Retina (tissue), 1 donor: ENCODE data around the gene ZNF837.
A peak's percentile ranks its signal among the peaks of the same experiment; 100 is the strongest.
"Not testable (repeated sequence)": the region's sequence is repeated elsewhere in the genome, so short reads cannot be mapped to it uniquely, and the experiment has no call there.

ENCODE experiments used
- DNase-seq: peaks from one replicate; pipeline ENCODE4 v3.0.0-alpha.2; 2016

Gene ZNF837

DNA sequence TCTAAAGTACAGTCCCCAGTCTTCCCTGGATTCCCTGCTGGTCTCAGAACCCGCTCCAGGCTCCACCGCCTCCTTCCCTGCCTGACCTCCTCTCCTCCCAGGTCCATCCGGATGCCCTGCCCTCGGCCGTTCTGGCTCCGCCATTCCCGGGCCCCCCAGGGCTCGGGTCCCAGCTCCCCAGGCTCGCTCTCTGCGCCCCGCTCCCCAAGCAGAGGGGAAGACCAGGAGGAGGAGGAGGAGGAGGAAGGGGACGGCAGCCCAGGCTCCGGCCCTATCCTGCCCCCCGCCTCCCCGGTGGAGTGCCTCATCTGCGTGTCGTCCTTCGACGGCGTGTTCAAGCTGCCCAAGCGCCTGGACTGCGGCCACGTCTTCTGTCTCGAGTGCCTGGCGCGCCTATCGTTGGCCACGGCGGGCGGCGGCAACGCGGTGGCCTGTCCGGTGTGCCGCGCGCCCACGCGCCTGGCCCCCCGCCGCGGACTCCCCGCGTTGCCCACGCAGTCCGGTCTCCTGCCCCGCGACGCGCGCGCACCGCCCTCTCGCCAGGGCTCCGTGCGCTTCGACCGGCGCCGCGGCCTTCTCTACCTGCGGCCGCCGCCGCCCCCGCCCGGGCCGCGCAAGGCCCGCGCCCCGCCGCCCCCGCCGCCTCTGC, 15.3 kb upstream of the ZNF837 start:
- peak; percentile 38 for DNase-seq

DNA sequence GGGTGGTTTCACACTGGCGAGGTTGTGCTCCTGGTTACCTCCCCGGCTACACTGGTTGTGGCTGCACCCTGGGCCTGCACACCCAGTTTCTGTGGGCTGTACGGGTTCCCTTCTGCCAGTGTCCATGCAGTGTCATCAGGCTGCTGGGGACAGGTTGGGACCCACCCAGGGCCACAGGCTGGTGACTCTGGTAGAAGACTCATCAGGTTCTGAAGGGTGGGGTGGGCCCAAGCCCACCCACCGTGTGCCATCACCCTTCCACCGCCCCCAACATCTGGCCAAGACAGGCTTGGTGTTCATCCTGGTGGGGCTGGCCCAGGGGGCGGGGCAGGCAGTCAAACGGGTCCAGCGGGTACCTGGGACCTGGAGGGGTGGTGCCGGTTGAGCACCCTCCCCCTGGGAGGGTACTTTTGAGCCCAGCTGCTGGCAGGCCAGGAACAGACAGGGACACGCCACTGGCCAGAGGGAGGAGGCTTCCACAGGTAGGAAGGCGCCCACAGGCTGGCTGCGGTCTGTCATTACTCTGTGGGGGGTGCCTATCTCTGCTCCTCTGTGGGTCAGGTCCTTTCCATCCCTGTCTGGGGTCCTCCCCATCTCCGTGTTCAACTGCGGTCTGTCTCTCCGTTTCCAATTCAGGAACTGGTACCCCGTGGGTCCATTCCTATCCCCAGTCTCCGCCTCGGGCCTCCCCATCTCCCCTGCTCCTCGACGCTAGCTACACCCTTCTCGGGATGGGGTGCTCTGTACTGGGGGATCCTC, 14.6 kb upstream of the ZNF837 start, which contains the start of gene RNF225:
Gene RNF225 (plus strand): TSS at position 437 of the 759 bp plus-strand sequence. CDS start 434 bp downstream, outside the sequence.
- no peak for DNase-seq

DNA sequence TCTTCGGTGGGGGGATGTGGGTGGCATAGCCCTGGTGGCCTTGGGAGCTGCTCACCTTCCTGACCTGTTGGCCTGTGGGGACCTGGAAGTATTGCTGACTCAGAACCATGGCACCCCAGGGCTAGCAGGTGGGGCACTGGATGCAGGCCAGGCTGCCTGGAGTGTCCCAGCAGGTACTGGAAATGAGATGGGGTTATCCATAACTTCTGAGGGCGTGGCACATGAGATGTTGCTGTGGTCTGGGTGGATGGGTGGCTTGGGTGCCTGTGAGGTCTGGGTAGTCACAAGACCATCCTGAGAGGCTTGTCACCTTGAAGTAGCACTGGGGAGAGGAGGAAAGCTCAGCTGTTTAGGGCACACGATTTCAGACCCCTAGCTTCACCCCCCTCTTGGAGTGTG, 14.0 kb upstream of the ZNF837 start:
- no peak for DNase-seq

DNA sequence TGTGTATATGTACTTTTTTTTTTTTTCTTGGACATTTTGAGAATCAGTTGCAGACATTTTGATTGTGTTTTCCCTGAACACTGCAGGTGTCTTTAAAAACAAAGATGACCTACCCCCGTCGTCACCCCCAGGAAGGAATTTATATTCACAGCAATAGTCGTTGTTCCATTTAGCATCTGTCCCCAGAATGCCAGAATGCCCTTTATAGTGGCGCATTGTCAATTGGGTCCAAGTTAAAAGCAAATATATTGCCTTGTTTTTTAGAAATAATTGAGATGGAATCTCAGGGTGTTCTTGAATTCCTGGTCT, 12.8 kb upstream of the ZNF837 start:
- DNase-seq, result no peak

DNA sequence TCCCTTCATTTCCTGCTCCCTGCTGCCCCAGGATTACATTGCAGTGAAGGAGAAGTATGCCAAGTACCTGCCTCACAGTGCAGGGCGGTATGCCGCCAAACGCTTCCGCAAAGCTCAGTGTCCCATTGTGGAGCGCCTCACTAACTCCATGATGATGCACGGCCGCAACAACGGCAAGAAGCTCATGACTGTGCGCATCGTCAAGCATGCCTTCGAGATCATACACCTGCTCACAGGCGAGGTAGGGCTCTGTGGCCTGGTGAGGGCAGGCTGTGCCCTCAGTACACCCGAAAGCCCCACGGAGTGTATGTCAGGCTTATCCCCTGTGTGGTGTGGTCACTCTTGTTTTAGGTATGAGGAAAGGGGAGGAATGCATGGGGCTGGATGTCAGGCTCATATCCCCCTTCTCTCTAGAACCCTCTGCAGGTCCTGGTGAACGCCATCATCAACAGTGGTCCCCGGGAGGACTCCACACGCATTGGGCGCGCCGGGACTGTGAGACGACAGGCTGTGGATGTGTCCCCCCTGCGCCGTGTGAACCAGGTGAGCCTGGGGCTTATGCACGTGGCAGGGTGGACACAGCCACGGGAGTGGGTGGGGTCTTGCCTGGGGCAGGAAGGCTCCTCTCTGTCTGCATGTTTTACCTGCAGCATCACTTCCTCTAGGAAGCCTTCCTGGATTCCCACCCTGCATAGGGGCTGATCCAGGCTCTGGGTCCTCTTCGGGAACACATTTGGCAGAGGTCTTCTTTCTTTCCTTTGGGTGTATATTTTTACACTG, 12.3 kb upstream of the ZNF837 start:
- no peak for DNase-seq

DNA sequence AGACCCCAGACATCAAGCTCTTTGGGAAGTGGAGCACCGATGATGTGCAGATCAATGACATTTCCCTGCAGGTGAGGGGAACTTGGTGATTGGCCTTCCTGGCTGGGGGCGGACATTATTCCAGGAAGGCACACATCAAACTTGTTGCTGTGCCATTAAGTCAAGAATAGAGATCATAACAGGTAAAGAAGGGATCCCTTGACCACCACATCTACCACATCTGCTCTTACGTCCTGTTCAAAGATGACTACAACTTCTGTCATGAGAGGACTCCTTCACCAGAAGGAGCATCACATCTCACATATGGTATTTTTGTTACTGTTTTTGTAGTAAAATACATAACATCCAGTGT, 7.3 kb upstream of the ZNF837 start:
- DNase-seq, result no peak

DNA sequence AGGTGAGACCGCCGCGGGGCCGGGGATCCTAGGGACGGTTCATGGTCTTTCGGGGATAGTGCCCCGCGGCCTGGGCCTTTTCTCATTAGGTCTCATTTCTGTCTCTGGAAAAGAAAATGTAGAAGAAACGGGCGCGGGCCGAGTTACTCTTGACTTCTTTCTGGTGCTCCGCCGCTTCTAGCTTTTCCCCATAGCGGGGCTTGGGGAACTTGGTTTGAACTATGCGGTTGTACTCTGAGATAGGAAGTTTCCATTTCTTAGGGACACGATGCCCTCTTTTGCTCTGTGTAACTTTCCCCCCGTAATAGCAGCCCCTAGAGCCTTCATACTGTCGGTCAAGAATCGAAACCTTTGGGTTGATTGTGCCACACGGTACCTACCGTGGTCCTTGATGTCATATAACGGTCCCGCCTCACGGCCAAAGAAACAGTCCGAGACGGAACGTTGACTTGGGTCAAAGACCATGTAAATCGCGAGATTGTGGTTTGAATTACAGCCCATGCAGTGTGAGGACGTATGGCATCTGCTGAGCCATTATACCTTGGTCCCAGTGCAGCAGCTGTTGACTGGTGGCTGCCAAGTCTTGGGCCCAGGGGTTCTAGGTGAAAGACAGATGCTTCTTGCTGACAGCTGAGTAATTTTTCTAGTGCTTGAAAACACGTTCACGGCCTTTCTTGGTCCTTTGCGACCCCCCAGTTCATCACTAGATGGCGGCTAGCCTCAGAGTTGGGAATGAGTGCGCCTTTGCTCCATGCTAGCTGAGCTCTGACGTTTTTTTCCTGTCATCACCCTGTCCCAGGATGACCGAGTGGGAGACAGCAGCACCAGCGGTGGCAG, 6.7 kb upstream of the ZNF837 start:
- no peak for DNase-seq

DNA sequence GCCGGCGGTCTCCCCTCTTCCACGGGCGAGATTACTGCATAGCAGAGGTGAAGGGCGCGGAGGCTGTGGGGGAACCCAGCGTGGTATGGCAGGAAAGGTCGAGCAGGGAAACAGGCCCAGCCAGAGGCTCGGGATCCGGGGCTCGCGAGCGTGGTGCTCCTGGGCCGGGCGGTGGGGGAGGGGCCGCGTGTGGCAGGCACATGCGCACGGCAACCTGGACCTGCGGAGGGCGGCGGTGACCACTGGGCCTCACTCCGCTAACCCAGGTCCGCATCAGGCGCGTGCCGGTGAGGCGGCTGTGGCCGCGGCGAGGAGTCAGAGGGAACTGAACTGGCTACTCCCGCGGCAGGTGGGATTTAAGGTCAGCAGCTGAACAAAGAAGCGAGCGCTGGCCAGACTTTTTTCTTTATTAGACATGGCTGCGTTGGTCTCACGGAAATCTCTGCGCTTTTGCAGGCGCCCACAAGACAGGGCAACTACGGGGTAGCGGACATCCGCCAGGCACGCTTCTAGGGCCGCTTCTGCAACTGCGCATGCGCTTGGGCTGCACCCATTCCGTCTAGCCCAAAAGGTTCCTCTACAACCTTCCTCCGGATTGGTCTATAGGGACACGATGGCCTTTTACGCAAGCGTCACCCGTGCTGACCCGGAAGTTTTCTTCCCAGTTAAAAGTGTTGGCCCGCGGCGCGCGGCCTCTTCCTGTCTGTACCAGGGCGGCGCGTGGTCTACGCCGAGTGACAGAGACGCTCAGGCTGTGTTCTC, 5.9 kb upstream of the ZNF837 start, which contains the start of gene RPS5:
Gene RPS5 (plus strand): TSS at position 694 of the 762 bp plus-strand sequence. CDS start 869 bp downstream, outside the sequence.
- peak; percentile 97 for DNase-seq

DNA sequence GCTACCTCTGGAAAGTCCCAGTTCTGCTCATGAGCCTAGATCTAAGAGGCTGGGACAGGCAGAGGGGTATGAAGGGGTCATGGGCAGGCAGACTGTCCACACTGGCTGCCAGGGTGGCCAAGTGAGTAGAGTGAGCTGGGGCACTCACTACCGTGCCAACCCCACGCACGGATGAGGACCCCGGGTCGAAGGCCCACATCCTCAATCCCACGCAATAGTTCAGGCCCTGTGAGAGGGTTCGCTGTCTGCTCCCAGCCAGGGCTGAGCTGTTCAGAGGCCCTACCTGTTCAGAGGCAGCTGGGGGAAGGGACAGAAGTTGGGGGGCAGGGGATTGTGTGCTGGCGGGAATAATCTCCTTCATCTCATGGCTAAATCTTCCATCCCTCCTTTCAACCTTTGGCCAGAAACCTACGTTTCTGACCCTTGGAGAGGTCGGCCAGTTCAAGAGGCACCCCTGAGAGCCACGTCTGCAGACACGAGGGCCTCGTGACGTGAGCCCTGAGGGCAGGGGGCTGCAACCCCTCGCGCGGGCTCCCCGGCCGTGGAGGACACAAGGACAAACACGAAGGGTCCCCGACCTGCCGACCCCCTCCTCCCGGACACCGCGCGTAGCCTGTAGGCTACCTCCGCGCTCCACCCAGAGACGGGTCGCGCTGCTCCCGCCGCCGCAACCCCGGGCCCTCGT, 5.2 kb upstream of the ZNF837 start:
- no peak for DNase-seq

DNA sequence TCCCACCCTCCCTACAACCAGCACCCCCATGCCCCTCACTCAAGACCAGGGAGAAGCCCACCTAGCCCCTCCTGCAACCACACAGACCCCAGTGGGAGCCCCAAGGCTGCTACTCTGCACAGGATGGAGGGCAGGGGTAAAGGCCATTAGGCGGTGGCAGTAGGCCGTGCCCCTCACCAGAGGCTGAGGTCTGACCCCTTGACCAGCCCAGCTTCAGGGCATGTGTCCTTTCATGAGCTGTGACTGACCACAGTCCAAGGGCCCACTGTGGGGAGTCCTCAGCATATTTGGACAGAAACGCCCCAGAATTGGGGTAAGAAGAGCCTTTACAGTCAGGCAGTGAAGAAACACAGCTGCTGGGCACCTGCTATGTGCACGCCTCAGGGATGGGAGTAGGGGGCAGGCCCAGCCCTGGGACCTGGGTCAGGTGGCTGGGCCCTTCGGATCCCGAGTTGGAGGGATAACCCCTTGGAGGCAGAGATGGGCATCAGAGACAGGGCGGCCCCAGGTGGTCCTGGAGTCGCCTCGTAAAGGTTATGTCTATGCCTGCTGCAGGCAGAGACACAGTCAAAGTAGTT, 4.6 kb upstream of the ZNF837 start:
- no peak for DNase-seq

DNA sequence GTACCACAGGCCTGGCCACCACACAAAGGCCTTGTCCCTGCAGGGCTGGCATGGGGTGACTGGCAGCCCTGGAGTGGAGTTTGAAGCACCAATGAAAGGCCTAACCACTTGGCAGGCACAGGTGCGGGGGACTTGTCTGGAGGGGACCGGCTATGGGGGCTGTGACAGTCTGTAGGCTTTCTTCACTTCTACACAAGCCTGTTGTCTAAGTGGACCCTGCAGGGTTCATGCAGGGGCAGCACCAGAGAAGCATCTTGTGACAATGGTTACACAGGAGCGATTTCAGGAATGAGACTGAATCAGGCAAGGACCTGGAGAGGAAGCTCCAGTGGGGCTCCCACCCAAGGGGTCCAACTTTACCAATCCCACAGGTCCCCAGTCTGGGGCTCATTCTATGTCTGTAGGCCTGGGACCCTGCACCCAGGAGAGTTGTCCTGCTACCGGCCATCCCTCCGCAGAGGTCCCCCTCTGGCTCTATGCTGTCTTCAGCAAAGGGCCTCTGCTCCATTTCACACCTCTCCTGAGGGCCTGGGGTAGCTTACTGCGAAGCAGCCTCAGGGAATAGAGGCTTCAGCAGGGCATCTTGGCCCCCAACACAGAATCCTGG, 2.3 kb upstream of the ZNF837 start:
- no peak for DNase-seq

DNA sequence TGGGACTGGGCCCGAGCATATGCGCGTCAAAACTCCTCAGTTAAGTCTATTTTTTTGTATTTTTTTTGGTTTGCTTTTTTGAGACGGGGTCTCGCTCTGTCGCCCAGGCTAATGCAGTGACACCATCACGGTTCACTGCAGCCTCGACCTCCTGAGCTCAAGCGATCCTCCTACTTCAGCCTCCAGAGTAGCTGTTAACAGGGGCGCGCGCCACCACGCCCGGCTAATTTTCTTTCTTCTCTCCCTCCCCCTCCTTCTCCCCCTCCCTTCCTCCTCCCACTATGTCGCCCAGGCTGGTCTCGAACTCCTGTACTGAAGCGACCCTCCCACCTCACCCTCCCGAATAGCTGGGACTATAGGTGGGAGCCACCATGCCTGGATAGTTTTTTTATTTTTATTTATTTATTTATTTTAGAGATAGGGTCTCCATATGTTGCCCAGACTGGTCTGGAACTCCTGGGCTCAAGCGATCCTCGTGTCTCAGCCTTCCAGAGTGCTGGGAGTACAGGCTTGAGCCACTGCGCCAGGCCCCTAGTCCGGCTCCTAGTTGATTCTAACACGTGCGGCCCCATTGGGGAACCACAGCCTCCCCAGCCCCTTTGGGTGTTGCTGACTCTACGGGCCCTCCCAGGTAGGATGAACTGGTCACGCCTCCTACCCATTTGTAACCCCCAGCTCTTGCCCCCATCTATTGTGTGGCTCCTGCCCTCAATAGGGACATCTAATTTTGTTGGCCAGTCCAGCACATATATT, 806 bp upstream of the ZNF837 start:
- DNase-seq, result no peak

DNA sequence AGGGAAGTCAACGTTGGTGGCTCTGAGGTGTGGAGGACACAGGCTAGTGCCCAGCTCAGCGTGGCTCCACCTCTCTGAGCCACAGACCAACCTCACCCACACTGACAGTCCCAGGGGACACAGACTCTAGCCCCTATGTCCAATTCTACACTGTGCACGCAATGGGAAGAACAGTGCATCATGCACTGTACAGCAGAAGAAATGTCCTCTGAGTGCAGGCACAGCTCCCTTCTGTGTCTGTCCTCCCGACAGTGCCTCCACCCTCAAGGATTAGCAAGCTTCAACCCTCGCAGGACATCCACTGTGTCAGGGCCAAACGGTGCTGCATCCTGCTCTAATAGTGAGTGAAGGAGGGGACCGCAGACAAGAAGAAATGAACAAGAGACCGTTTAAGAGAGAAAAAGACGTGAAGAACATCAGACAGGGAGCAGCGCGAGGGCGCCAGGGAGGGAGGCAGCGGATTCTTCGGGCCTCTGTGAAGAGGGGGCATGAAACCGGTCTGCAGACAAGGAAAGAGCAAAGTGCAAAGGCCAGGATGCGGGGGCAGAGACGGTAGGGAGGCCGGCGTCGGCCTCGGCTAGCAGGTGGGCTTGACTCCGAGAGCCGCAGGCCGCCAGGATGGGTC, 681 bp downstream of the ZNF837 start:
- no peak for DNase-seq

DNA sequence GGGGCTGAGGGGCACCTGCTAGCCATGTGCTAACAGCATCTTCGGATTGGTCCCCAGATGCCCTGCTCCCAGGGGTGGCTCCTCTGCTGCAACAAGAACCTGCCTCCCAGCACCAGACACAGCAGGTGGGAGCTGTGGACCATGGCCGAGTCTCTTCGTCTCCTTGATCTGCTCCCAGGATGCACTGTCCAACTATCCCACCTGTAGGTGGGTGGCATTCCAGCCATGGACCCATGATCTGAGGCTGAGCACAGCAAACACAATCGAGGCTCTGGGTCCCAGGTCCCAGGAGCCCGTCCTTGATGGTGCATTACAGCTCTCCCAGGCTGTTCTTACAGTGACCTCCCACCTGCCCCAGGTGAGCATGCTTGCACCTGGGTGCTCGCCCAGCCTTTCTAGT, 1.6 kb downstream of the ZNF837 start:
- no peak for DNase-seq

DNA sequence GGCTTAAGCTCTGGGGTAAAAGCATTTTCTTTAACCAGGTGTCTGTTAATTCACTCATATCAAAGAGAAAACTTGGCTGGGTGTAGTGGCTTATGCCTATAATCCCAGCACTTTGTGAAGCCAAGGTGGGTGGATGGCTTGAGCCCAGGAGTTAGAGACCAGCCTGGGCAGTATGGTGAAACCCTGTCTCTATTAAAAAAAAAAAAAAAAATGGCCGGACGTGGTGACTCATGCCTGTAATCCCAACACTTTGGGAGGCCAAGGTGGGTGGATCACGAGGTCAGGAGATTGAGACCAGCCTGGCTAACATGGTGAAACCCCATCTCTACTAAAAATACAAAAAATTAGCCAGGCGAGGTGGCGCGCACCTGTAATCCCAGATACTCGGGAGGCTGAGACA, 4.1 kb downstream of the ZNF837 start:
- DNase-seq, result not testable (repeated sequence)

DNA sequence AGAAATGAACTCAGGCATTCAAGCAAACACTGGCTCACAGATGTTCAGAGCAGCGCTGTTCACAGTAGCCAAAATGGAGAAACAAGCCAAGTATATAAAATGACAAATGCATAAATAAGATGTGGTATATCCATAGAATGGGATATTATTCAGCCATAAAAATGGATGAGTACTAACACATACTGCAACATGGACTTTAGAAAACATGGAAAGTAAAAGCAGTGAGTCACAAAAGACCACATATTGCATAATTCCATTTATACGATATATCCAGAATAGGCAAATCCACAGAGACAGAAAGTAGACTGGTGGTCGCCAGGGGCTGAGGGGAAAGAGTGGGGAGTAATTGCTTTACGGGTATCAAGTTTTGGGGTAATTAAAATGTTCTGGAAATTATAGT, 6.6 kb downstream of the ZNF837 start:
- no peak for DNase-seq

DNA sequence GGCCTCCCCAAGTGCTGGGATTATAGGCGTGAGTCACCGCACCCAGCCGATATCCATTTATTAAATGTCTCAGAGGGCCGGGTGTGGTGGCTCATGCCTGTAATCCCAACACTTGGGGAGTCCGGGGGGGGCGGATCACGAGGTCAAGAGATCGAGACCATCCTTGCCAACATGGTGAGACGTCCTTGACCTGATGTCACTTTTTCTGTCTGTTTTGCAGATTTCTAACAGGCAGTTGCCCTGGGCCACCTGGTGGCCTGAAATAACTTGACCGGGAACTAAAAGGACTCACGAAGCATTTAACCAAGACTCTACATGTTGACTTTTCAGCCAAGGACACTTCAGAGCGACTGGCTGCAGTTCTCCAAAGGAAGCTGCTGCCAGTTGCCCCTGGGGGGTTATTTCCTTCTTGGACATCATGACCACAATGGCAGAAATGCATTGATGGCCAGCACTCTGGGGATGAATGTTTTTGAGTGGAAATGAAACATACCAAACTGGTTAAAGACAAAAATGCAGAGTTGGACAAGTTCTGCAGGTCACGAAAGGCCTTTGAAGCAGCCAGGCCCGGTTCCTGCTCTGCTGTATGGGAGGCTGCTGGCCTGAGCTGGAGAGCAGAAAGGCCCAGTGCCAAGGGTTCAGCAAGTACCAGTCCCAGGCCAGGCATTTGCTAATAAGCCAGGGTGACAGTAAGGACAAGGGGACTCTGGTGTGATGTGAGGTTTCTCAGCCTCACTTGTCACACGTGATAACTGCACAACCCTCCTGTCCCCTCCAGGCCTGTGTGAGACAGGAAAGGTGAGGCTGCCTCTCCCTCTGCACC, 8.3 kb downstream of the ZNF837 start:
- no peak for DNase-seq

DNA sequence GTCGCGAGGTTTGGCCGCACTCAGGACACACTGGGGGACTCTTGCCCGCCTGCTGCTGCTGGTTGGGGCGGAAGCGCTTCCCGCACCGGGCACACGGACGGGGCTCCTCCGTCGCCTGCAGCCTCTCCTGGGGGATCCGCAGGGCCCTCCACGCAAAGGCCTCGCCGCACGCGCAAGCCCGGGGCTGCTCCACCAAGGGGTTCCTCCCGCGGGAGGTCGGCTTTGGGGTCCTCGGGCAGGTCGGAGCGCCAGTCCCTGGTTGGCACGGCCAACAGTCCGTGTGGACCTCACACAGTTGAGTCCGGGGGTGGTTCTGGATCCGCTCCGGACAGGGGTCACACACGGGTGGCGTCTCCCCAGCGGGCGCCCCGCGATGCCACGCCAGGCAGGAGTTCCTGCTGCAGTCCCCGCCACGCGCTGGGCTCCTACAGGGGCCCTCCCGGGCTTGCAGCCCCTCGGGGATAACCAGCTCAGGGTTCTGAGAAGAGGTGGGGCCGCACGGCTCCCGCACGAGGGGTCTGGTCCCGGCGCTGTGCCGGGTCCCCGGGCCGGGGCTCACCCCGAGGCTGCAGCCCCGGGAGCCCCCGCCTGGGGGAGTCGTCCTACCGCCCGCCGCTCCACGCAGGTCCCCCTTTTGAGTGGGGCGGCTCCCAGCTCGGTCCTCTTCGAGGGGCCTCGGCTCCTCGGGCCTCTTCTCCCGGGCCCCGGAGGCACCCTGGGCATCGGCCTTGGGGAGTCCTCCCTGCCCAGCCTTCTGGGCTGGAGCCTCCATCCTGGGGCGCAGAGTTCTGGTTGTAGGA, 12.1 kb downstream of the ZNF837 start:
- DNase-seq, result no peak
